Stimulated activated naive CD8-positive, alpha-beta T cell treated with anti-CD3 and anti-CD28 coated beads, Interleukin-15, Interleukin-2, amounts not matched to agents 100 U/mL and 50 U/mL, for 24 hours (primary cell): ENCODE measurements around the gene TMEM45A.
"Not testable (repeated sequence)": the region's sequence is repeated elsewhere in the genome, so short reads cannot be mapped to it uniquely, and the experiment has no call there.

Experiments
- ATAC-seq: fragments of 150-1000 bp; cut with Tn5 transposase; one replicate; pipeline ENCODE4 v1.10.0; 2021
- DNase-seq: peaks from one replicate; pipeline ENCODE4 v3.0.0; 2021

Gene TMEM45A

GRCh38 chr3:100483529-100483928, 8.9 kb upstream of the TMEM45A start:
- DNase-seq (no peak), ATAC-seq (no peak)

GRCh38 chr3:100486808-100487207, 5.6 kb upstream of the TMEM45A start:
- DNase-seq (no peak), ATAC-seq (no peak)

DNA sequence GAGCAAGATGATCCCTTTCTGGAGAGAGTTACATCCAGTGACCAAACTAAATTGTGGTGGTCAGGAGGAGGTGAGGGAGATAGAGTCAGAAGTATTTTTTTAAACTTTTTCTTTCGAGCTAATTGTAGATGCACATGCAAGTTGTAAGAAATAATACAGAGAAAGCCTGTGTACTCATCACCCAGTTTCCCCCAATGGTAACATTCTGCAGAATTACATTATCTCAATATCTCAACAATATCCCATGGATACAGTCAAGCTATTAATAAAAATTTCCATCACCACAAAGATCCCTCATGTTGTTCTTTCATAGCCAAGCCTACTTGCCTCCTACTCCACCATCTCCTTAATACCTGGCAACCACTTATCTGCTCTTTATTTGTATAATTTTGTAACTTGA, 3.3 kb upstream of the TMEM45A start:
- ATAC-seq (no peak), DNase-seq (no peak)

DNA sequence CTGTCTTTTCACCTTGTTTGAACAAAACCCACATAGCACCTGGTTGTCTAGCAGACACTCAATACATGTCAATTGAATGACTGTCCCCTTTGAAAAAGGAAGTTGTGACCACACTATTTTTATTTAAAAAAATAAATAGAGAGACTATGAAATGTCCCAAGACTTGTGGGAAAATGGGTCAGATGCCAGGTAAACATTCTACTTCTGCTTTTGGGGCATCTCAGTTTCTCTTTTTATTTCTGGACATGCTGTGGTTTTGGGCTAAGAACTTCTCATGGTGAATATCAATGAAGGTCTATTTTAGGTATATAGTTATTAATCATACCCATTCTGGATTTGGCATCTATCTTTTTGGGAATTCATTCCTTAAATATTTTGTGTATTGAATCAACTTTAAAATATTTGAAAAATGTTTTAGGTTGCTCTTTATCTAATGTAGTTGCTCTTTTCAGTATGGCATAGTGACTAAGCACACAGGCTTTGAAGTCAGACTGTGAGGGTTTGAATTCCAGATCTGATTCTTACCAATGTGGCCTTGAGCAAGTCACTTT, 4.4 kb downstream of the TMEM45A start:
- ATAC-seq (no peak), DNase-seq (no peak)

GRCh38 chr3:100499651-100500050, 7.2 kb downstream of the TMEM45A start:
- DNase-seq (no peak), ATAC-seq (no peak)

DNA sequence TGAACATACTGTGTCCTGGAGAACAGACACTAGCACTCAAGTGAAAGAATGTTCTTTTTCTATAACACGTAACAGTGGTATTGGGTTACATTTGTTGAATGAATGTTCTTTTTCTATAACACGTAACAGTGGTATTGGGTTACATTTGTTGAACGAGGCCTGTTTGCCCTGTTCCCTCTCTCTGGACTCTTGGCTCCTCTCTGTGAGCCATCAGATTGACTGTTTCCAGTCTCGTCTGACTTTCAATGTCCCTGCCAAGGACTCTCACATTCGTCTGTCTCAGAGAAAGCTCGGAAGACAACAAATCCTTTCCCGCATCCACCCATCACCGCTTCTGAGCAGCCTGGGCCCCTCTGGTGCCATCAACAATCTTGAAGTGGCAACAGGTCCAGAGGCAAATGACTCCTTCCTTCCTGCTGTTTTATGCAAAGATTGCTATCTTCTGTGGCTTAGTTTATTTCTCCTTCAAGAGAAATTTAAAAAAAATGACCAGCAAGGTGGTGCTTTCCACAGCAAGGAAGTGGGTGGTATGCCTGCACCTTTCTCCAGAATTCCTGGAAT, 8.0 kb downstream of the TMEM45A start:
- DNase-seq (no peak), ATAC-seq (no peak)

- no peak for ATAC-seq
Observed at GRCh38 chr3:100503448-100503847, 11.0 kb downstream of the TMEM45A start.

DNA sequence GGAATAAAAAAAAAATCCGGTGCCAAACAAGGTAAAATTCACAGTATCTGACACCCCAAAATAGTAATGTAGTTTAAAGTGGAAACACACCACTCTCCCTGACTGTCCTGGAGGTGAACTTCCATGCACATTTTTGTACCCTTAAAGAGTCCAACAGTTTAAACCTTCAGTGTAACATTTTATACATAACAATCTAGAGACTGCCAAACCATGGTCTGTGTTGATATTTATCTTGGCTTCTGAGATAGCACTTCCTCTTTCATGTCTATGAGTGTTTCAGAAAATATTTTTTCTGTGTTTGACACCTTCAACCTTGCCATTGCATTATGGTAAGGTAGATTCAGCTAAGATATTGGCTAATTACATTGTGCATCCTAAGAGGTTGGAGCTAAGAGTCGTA, 13.9 kb downstream of the TMEM45A start:
- no peak for DNase-seq
- no peak for ATAC-seq

More at GRCh38 chr3:100503448-100503847, 11.0 kb downstream of the TMEM45A start:
- no peak for DNase-seq

DNA sequence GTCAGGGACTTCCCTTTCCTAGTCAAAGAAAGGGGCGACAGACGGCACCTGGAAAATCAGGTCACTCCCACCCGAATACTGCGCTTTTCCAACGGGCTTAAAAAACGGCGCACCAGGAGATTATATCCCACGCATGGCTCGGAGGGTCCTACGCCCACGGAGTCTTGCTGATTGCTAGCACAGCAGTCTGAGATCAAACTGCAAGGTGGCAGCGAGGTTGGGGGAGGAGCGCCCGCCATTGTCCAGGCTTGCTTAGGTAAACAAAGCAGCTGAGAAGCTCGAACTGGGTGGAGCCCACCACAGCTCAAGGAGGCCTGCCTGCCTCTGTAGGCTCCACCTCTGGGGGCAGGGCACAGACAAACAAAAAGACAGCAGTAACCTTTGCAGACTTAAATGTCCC, 17.4 kb downstream of the TMEM45A start:
- not testable (repeated sequence) for DNase-seq, ATAC-seq

- ATAC-seq (no peak), DNase-seq (no peak)
Observed at GRCh38 chr3:100516232-100516631, 23.8 kb downstream of the TMEM45A start.

GRCh38 chr3:100516838-100517237, 24.4 kb downstream of the TMEM45A start:
- DNase-seq = no peak
- ATAC-seq = no peak

DNA sequence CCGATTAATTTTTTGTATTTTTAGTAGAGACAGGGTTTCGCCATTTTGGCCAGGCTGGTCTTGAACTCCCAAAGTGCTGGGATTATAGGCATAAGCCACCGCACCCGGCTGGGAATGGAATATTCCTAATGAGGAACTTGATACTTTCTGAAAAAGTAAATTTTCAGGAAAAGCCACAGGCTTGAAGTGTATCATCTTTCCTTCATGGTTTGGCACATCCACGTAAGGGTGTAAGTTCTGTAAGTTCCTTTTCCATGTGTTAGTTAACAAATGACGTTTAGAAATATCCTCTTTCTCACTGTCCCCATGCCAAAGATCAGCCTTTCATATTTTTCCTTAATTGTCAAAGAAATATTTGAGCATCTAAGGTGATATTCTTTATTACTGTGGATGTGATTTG, 24.9 kb downstream of the TMEM45A start:
- DNase-seq = no peak
- ATAC-seq = no peak

GRCh38 chr3:100518244-100518643, 25.8 kb downstream of the TMEM45A start:
- no peak for DNase-seq

DNA sequence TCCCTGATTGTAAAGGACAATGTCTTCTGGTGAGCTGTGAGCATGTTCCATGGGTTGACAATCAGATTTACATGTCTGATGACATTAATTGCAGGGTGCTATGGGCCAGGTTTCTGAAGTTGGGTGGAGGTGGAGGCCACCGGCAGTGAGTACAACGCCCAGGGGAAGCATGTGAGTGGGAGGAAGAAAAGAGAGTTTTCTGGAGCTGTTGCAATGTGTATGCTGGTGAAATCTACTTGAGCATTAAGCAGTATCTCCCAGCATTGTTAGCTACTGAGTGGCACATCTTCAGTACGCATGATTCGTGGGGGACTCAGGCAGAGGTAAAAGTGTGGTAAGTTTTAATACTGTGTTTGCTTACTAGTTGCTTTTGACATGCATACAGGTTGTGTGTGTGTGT, 26.6 kb downstream of the TMEM45A start:
- ATAC-seq = no peak
- DNase-seq = no peak

More at GRCh38 chr3:100518244-100518643, 25.8 kb downstream of the TMEM45A start:
- ATAC-seq = no peak

DNA sequence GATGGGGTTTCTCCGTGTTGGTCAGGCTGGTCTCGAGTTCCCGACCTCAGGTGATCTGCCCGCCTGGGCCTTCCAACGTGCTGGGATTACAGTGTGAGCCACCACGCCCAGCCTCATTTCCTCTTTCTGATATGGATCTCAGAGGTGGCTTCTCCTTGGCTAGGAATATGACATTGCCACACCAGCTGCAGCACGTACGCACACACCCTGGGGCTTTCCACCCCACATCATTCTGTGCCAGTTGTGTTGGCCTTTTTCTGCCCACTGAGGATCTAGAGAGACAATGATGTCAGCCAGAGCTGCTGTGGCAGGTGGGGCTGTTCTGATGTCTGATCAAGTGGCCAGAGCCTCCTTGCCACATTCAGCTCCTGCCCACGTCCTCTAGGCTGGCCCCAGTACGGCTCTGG, 29.0 kb downstream of the TMEM45A start:
- no peak for DNase-seq

DNA sequence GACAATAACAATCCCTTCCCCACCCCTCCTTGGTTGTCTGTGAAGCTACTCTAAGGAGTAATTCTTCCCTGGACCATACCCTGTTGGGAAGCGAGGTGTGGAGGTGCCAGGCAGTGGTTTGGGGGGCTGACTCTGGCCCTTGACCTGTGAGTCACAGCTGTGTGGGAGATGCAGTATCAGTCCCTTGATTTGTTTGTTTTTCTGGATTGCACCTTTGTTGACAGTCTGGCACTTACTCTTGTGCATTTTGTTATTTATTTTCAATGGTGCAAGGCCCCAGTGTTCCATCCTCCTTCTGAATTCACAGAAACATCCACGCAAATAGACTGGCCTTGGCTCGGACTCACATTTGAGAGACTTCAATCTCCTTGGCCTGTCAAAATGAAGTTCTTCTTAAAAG, 29.7 kb downstream of the TMEM45A start:
- no peak for ATAC-seq
- no peak for DNase-seq

More for the DNA sequence above, 29.0 kb downstream of the TMEM45A start:
- ATAC-seq = no peak

DNA sequence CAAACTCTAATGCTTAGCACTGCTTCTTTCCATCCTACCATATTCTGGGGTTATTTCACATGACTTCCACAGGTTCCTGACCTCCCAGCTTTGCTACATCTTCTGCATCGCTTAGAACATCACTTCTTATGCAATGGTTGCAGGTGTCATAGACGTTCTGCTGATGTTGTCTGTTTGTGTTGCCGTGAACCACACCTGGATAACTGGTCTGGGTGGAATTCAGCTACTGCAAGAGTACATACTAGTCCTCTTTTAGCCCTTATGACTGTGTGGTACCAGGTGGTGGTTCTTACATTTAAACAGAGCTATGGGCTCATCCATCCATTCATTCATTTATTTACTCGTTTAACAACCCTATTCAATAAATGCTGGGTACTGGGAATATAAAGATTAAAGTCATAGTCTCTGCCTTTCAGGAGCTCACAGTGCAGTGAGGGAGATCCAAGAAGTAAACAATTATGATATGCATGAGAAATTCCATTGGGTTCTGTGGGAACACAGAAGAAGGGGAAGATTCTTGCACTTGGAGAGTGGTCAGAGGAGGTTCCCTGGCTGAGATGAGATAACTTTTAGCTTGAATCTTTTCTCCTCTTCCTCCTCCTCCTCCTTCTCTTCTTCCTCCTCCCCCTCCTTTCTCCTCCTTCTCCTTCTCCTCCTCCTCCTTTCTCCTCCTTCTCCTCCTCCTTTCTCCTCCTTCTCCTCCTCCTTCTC, 30.8 kb downstream of the TMEM45A start:
- ATAC-seq (no peak), DNase-seq (no peak)

- DNase-seq (no peak), ATAC-seq (no peak)
Observed at GRCh38 chr3:100525753-100526612, 33.6 kb downstream of the TMEM45A start.

GRCh38 chr3:100526613-100527346, 34.4 kb downstream of the TMEM45A start:
- ATAC-seq (no peak), DNase-seq (no peak)

GRCh38 chr3:100527347-100527735, 34.9 kb downstream of the TMEM45A start:
- no peak for DNase-seq

GRCh38 chr3:100531093-100531492, 38.7 kb downstream of the TMEM45A start:
- ATAC-seq = no peak
- no peak for DNase-seq

More at GRCh38 chr3:100527347-100527735, 34.9 kb downstream of the TMEM45A start:
- ATAC-seq = no peak

DNA sequence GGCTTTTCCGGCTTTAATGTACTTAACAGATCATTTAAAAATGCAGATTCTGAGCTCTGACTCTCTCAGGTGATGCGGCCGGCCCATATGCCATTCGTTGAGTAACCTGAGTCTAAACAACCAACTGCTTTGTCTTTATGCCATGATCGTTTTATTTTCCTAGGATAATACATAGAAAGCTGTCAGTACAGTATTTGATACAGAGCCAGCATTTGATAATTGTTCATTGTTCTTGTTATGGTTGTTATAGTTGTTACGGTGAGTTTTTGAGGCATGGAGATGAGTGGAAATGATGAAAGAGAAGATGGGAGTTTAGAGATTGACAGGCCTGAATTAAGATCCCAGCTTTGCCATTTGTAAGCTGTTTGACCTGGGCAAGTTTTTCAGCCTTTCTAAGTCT, 40.0 kb downstream of the TMEM45A start:
- no peak for DNase-seq
- ATAC-seq = no peak
